HG03565 (cell line): ENCODE measurements around the gene ETV4.

Experiments used
- ATAC-seq: cut with Tn5 transposase; IDR thresholded peaks from one replicate; pipeline ENCODE4 v1.9.1; 2021; ENCODE audit warnings: mild to moderate bottlenecking, moderate library complexity; ENCODE audit not compliant: unreplicated experiment

The ETV4 gene

DNA sequence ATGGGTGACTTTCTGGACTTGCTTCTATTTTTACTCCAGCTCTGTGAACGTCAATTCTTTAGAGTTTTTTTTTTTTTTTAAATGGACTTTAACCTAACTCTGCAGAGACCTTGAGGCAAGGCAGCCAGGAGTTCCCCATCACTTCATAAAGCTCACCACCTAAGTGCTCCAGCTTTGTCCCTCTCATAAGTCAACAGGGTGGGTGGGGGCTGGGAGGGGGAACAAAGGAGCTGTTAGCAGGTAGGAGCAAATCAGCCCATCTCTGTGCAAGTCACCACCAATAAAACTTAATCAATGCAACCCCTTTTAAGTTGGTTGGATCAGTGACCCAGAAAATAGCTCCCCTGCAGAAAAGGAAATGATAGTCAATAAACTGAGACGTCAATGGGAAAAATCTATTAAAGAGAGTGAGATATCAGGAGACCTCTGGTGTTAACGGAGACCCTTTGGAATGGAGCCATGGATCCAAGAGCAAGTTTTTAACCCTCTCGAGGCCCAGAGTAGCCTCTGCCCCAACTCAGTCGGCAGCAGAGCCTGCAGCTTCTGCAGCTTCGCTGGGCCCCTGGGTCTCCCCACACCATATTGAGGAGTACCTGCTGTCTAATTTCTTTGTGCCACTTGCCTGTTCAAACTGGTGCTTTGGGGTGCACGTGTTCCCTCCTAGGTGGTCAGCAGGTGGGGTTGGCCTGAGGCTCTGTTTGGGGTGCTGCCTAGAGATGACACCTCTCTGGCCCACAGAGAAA is 27.6 kb upstream of the ETV4 start:
- no peak for ATAC-seq

DNA sequence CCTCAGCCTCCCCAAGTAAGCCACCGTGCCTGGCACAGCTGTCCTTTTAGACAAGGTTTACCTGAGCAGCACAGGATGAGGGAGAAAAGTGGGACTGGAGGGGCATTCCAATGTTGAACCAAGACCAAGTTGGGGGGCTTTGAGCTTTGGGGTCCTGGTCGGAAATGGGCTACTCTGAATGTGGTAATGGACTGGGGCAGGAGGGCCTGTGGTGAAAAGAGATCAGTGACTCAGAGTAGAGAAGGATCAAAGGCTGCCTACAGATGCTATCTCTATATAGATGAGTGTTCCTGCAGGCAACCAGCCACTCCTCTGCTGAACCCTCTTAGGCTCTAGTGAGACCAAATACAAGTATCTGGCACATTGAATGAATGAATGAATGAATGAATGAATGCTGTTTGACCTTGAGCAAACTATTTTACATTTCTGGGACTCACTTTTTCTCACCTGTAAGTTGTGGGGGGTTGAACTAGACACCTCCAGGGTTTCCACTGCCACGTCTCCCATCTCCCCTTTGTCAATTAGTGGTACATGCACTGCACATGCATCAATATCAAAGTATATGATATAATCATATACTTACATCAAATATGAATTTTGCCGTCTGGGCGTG is 26.3 kb upstream of the ETV4 start:
- no peak for ATAC-seq

DNA sequence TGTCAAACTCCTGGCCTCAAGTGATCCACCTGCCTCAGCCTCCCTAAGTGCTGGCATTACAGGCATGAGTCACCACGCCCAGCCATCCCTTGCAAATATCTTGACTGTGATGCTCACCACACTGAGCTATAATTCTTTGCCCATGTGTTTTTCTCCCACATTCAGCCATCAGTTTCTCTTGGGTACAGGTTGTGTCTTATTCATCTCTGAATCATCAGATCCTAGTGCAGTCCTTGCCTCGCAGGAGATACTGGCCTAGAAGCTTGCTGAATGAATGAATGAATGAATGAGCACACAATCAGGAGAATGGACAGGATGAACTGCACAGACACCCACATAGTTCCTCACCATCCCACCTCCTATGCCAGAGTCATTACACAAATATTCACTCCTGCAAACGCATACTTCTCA is 24.4 kb upstream of the ETV4 start:
- ATAC-seq, result no peak

DNA sequence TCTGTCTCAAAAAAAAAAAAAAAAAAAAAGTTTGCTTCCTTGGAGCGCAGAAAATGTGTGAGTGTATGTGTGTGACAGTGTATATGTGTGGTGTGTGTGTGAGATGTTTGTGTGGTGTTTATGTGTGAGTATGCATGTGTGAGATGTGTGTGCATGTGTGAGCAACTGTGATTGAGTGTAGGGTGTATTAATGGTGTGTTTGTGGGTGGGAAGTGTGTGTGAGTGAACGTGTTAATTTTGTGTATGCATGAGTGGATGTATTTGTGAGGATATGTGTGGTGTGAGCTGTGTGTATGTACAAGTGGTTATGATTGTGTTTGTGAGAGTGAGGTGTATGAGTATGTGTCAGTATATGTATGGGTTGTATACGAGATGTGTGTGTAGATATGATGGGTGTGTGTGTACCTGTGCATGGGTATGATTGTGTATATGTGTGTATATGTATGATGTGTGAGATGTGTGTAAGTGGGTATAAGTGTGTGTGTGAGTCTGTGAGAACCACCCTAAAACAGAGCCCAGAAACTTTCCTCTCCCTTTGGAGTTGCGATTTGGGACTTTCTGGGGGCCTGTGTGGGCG is 22.5 kb upstream of the ETV4 start:
- ATAC-seq, result no peak

DNA sequence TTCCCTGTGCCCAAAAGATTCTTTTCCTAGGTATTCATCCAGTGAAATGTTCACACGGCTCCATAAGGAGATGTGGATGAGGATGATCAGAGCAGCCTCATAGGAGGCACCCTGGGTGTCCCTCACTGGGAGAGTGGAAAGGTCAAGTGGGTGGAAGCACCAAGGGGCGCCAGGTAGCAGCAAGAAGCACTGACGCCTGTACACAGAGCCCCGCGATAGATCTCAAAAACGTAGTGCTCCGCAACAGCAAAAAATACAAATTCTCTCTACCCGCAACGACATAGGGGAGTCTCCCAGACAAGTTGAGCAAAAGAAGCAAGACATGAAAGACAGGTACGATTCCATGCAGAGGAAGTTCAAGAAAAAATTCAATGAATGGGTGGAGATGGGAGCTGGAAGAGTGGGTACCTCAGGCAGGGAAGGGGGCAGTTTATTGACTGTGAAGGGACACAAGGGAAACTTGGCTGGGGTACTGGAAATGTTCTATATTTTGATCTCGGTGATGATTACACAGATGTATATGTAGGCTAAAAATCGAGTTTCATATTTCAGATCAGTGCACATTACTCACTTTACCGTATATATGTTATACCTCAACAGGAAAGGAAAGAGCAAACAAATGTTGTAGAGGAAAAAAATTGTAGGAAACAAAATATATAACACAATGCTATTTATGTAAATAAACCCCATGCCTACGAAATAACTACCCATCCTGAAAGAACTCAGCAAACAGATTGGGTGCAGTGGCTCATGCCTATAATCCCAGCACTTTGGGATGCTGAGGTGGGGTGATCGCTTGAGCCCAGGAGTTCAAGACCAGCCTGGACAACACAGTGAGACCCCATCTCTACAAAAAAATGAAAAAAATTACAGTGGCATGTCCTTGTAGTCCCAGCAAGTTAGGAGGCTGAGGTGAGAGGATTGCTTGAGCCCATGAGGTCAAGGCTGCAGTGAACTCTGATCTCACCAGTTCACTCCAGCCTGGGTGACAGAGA is 17.8 kb upstream of the ETV4 start:
- ATAC-seq, result no peak

DNA sequence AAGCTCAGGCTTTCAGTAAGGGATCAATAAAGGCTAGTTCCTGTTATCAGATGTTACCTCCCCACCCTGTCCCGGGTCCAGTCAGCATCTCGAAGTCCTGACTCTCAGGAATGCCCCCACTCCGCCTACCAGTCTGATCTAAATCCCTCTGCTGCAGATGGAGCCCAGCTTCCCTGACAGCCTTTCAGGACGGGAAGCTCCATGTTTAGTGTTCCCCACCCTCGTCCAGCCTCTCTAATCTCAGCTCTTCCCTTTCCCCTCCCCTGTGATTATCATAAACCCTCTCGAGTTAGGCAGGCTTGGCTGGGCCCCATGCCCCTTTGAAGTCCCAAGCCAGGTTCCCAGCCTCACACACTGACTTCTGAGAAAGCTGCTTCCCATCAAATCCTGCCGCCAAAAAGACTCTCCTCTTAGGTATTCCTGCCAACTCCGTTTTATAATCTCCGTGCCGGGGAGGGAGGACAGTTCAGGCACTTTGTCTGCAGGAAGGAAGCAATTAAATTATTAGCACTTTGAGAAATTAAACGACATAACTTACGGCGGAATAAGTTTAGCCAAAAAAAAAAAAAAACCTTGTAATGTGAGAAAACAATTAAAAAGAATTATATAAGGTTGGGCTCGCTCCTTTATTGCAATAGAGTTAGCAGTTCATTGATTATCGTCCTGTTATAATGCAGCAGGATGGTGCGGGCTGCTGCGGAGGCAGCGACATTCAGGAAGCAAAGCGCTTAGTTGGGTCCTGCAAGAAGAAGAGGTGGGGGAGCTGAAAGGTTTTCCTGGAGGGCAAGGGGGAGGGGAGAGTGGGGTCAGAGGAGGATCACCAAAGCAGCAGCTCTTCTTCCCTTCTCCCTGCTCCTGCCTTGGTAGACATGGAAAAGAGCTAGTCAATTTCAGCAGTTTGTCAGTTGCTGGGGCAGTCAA is 16.8 kb upstream of the ETV4 start:
- ATAC-seq, result no peak

DNA sequence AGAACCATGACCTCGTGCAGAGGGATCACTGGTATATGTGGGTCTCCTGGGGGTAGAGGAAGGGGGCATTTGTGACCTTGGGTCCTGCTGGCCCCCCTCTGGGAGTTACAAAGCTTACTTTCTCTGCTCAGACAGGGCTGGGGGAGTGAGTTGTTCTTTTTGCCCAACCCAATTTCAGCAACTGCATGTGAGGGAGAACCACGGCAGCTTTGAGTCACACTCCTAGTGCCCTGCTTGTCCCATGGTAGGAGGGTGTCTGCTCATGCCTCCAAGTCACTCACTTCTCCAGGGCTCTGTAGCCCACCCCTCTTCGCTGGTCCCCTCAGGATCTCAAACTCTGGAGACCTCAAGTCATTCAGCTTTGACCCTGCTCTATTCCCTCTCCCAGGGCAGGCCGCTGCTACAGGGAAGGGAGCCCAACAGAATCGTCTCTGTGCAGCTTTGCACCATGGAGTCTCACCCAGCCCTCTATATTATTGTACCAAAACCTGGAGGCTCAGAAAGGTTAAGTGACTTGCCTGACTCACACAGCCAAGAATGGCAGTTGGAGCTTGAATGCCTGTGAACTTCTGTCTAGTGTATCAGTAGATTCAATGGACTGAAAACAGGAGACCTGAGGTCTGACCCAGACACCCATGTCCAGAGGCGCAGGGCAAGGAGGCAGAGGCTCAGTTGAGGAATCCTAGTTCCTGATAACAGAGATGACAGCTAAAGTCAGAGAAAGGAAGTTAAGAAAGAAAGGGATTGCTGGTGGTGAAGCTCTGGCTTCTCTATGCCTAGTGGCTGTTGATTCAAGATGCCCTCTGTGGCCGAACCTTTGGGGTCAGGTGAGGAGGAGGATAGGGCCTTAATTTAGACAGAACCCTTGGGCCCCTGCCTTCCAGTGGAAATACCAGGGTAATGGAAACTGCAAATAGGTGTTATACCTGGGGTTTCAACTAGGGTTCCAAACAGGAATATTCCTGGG is 14.6 kb upstream of the ETV4 start:
- ATAC-seq, result no peak

DNA sequence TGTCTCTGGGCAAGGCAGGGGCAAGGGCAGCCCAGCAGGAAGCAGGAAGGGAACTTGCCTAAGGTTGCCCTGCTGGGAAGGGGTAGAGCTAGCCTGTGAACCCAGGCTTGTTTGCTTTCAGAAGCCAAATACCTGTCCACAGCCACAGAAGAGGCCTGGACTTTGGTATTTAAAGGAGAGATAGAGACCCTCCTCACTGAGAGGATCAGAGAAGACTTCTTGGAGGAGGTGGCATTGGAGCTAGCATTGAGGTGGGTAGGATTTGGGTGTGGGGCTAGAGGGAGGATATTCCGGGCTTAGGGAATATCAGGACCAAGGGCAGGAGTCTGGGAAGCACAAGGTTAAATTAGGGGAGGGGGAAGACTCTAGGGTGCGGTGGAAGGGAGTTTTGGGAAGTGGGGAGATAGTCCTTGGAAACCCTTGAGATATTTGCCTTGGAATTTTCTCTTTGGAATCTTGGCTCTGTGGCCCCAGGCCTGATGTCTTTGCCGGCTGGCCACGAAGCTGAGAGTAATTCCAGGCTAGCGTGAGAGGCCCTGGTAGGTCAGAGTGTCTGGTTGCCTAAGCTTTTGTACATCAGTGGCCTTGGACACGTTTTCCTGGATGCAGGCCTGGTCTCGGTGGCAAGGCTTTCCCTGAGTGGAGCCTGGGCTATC is 13.1 kb upstream of the ETV4 start:
- no peak for ATAC-seq

DNA sequence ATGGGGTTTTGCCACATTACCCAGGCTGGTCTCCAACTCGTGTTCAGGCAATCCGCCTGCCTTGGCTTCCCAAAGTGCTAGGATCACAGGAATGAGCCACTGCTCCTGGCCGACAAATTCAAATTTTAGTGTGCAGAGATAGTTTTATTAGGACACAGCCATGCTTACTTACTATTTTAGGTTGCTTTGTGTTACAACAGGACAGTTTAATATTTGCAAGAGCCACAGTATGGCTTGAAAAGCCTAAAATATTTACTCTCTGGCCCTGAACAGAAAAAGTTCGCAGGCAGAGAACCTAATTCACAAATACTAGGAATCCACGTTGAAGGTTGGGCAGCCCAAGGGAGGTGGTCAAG is 12.6 kb upstream of the ETV4 start:
- ATAC-seq, result no peak

DNA sequence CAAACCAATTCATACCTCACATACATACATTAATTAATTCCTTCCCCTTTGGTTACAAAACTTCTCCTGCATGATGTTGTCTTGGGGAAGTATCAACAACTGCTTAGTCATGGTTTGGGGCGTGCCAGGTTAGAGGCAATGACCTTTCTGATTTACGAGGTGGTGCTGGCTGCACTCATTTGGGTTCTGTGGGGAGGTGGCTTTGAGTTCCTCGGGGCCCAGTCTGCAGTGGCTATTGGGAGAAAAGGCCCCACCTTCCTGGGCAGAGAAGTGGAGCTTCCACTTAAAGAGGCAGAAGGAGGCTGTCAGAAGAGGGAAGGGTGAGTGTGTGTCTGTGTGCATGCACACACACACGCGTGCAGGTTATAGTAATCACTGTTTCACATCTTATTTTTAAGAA is 10.2 kb upstream of the ETV4 start:
- no peak for ATAC-seq

DNA sequence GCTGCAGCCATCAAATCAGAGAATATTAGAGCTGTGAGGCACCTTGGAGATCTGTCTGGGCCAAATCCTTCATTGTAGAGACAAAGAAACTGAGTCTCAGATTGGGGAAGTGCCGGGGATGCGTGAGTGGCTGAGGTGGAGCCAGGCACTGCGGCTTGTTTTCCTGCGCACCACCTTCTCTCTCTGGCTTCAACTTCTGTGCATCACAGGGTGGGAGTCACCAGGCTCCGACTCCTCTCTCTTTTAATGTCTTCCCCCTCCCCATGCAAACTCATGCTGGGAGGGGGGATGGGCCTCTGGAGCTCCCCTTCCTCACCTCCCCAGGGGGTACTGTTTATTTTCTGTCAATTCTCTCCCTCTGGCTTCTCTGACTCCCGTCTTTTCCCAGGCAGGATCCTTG is 8.7 kb upstream of the ETV4 start:
- ATAC-seq, result no peak

DNA sequence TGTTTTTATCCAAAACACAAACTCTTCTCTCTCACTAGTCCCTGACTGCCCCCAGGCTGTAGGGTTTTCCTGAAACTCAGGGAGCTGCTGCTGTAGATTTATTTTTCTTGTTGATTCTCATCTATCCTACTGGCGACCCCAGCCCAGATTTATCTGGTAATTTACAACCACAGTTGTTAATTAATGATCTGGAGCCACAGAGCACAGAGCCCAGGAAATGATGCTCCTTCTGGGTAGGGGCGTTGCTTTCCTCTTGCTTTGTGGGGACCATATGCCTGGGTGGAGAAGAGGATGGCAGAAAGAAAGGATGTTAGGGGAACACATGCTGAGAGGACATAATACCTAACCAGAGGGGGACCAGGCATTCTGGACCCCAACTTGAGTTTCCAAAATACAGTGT is 7.4 kb upstream of the ETV4 start:
- no peak for ATAC-seq

DNA sequence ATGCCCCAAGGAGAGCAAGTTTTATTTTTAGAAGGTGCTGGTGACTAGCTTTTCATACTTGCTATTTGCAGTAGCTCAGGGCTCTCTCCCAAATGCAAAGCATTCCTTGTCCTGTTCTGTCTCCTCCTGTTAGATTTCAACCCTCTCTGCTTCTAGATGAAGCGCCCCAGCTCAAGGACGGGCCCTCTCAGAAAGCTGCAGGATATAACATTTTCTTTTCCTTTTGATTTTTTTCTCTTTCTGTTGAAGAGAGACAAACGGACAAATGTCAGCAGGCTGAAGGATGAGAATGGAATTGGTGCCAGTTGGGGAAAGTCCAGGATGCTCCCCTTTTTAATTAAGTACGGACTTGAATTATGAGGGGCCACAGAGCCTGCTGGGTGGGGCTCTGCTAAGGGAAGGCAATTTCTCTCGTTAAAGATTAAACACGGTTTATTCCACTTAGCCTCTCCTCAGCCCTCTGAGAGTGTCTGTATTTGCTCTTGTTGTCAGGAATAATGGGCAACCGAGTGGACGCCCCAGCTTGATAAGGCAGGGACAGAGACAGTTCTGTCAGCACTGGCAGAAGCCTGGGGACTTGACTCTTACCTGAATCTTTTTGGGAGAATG is 6.2 kb upstream of the ETV4 start:
- ATAC-seq, result no peak

DNA sequence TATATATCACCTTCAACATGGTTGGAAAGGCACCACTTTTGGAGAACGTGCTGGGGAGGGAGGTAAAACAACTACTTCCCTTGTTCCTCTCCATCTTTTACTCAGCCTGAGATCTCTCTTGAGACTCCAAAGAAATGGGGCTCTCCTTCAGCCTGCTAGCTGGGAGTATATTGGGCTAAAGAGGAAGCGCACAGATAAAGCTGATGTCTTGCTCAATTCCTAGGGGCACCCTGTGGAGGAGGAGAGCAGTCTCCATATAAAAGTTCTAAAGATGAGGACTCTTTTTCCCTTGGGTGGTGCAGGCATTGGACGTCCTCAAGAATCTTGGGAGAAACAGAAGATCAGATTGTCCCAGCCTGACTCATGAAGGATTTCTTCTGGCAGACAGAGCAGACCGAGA is 4.6 kb upstream of the ETV4 start:
- ATAC-seq, result no peak

DNA sequence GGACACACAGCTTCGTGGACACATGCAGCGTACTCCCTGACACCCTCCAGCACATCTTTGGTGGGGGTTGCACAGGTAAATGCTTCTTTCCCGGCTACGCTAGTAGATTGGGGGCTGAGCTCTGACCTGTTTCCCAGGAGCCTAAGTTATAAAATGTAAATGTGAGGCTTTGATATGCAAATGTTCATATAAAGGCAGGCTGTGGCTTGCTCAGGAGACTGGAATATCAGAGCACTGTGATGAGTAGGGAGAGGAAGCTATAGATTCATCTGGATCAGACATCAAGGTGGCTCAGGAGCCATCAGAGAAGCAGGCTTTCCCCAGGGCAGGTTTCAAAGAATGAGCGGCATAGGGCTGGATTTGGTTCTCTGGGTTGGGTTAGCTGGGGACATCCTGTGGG is 3.4 kb upstream of the ETV4 start:
- ATAC-seq, result no peak

DNA sequence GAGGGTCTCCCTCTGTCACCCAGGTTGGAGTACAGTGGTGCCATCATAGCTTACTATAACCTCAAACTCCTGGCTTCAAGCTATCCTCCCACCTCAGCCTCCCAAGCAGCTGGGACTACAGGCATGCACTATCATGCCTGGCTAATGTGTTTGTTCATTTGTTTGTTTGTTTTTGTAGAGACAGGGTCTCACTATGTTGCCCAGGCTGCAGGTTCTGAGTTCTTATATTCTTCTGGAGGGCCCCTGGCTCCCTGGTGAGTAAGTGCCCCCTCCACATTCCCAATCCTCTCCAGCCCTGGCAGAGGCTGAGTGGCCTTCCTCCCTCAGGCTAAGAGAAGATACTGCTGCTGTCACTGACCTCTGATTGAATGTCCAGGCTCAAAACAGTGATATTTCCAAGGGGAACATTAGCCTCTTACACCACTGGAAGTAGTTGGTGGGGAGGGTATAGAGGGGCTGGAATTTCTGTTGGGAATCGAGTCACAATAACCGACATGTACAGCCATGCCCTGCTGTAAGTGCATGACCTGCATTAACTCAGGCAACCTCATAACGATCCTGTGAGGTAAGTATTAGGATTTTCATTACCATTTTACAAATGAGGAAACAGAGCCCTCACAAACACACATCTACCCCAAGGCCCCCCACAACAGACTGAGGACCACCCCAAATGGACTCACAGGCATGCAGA is 2.7 kb upstream of the ETV4 start:
- ATAC-seq, result no peak

DNA sequence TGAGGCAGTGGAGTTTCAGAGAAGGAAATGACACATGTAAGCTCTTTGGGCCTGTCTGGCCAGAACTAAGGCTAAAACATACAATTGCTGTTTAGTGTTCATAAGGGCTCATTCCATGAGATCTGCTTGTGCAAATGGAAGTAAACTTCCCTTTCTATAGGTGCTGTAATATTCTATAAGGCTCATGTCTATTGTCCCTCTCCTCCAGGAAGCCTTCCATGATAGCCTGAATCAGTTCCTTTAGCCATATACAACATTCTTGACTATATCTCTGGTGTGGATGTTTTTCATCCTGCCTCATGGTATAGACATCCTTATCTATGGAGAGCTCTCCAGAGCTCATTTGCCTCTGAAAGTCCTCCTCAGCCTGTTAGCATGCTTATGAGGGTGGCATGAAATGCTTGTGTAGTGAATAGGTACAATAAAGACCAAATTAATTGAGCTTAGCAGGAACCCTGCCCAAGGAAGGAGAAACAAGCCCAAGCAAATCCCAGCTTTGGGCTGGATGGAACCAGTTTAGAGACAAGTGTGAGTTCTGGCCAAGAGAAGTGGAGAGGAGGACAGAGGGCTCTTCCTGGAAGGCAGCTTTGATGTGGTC is 1.6 kb upstream of the ETV4 start:
- ATAC-seq, result no peak
